GM12891 (cell line): ENCODE results near the gene MYO7A.

Experiments
- POLR2A ChIP-seq: IDR thresholded peaks from 2 replicates; pipeline ENCODE4 v1.6.1; 2011; ENCODE audit warnings: low read depth, low read length, control low read depth
- POLR2AphosphoS5 ChIP-seq: IDR thresholded peaks from 2 replicates; pipeline ENCODE4 v1.6.1; 2011; ENCODE audit warnings: low read depth, low read length, control low read depth
- POU2F2 ChIP-seq: IDR thresholded peaks from 2 replicates; pipeline ENCODE4 v1.6.1; 2011; ENCODE audit warnings: low read depth, mild to moderate bottlenecking, control low read depth, low read length, moderate library complexity
- TAF1 ChIP-seq: IDR thresholded peaks from 2 replicates; pipeline ENCODE4 v1.6.1; 2011; ENCODE audit warnings: low read depth, low read length, control low read depth

- TF ChIP-seq POLR2AphosphoS5 (no peak), TAF1 (no peak), POLR2A (no peak), POU2F2 (peak; percentile 39; the same call in 1 of the 2 replicates)
Observed at GRCh38 chr11:77175869-77176539, 48.0 kb downstream of the MYO7A start.
